HUES6 (cell line): ENCODE measurements around the gene LDB2.

ENCODE experiments used
- H3K27ac ChIP-seq: 2 replicates; pipeline ENCODE4 v1.7.0; 2013; ENCODE audit warnings: low read depth, mild to moderate bottlenecking, low read length, inconsistent platforms
- H3K27me3 ChIP-seq: 2 replicates; pipeline ENCODE4 v1.6.1; 2013; ENCODE audit warnings: low read length; ENCODE audit not compliant: control insufficient read depth, insufficient read depth
- H3K36me3 ChIP-seq: 2 replicates; pipeline ENCODE4 v1.6.1; 2013; ENCODE audit warnings: low read length; ENCODE audit not compliant: control insufficient read depth, insufficient read depth
- H3K4me1 ChIP-seq: 2 replicates; pipeline ENCODE4 v1.6.1; 2013; ENCODE audit warnings: low read length; ENCODE audit not compliant: control insufficient read depth, insufficient read depth
- H3K4me3 ChIP-seq: 2 replicates; pipeline ENCODE4 v1.5.1; 2013; ENCODE audit warnings: low read depth, low read length
- H3K9ac ChIP-seq: one replicate; pipeline ENCODE4 v1.6.1; 2013; ENCODE audit warnings: mild to moderate bottlenecking, low read length
- H3K9me3 ChIP-seq: 2 replicates; pipeline ENCODE4 v1.6.1; 2013; ENCODE audit warnings: low read depth, low read length; ENCODE audit not compliant: control insufficient read depth, insufficient read depth

LDB2 gene

DNA sequence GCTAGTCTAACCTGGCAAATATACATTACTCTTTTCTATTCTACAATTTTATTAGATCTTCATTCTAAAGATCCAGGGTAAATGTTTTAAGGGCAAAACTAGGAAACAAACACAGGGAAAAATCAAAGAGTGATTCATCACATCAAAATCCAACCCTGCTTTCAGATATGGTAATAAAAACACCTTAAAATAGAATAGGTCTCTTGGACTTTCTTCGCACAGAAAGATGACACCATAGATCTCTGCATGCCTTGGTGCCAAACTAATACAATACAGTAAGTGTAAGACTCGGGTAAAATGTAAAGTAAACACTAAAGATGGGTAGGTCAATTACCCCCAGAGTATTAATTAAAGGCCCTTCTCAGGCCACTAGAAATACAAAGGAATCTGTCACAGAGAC, 34.2 kb downstream of the LDB2 start:
- Histone ChIP-seq H3K9ac (no peak overlapping the region), H3K27me3 (no peaks in the 10 kb centered on the region), H3K36me3 (peaks cover 12% of the 10 kb centered on the region), H3K4me1 (peaks cover 25% of the 10 kb centered on the region), H3K27ac (no peak overlapping the region), H3K9me3 (no peaks in the 10 kb centered on the region; the same call in 1 of the 2 replicates), H3K4me3 (no peak overlapping the region)

DNA sequence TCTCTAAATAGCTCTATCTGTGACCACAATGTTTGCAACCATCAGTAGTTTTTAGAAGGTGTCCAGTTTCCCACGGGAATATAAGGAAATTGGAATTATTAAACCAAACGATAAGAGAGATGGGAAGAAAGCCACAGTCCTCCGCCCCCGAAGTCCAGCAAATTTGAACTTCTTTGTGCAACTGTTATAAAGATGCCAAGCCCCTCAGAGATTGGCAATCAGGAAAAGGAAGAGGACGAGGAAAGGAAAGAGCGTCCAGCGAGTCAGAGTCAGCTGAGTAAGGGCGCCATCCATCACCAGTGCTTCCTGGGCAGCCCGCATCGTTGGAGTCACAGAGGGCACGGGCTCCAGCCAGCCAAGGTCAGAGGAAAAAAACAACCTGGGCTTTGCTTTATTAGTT, 35.7 kb downstream of the LDB2 start:
- Histone ChIP-seq H3K4me1 (peaks cover 31% of the 10 kb centered on the region), H3K27ac (no peak overlapping the region), H3K36me3 (peaks cover 6% of the 10 kb centered on the region; the same call in 1 of the 2 replicates), H3K9me3 (no peaks in the 10 kb centered on the region), H3K27me3 (no peaks in the 10 kb centered on the region), H3K9ac (no peak overlapping the region), H3K4me3 (no peak overlapping the region)

DNA sequence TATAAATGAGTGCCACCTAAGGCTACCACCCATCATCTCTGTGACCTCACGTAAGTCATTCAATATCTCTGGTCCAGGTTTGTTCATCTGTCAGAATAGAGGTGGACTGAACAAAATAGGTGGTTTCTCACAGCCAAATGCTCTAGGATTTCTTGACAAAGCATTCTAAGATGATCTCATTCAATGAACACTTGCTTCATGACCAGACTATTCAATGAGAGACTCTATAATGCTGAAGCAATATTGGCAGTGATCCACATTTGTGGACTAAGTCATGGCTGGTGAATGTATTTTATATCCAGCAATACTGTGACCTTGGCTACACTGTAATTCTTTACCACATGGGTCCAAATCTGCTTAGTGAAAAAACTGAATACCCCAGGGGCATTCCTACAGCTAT, 37.9 kb downstream of the LDB2 start:
- no peaks in the 10 kb centered on the region for H3K9me3 ChIP-seq
- H3K27ac ChIP-seq: no peak overlapping the region
- H3K4me1 ChIP-seq: peaks cover 40% of the 10 kb centered on the region
- H3K4me3 ChIP-seq: no peak overlapping the region
- H3K27me3 ChIP-seq: no peaks in the 10 kb centered on the region
- no peak overlapping the region for H3K9ac ChIP-seq
- H3K36me3 ChIP-seq: no peaks in the 10 kb centered on the region

DNA sequence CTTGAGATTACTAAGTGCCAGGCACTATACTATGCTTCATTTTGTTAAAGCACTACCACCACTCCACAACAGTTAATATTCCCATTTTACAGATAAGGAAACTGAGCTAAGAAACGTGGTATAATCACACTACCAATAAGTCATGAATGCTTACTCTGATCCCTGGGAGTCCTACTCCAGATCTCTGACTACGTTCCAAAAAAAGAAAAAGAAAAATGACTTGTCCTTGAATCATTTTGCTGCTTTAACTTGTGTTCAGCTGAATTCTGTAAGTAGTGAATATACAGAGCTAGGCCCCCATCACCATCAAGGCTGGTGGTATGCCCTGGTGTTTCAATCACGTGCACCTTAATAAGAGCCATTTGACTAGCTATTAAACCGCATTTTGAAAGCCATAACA, 39.4 kb downstream of the LDB2 start:
- Histone ChIP-seq H3K4me3 (no peak overlapping the region), H3K9me3 (no peaks in the 10 kb centered on the region), H3K27ac (no peak overlapping the region), H3K9ac (no peak overlapping the region), H3K27me3 (no peaks in the 10 kb centered on the region), H3K36me3 (no peaks in the 10 kb centered on the region), H3K4me1 (peaks cover 40% of the 10 kb centered on the region)

DNA sequence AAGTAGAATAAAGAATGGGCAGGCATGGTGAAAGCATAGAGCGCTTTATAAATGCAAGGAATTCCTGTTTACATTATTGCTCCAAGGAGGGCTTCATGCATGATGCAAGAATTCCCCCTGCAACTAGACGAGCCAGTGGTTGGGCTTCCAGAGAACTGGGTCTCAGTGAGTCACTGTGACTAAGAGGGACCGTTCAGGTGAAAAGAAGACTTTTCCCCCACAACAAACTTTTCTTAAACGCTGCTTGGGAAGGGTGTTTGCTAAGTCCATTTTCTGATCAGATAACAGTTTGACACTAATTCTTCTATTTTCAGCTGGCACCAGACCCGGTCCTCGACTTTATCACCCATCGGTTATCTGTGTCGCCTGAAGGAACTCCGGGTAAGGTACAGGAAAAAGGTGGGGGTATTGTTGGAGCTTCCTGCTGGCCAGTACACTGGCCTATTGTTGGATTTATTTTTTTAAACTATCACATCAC, 40.1 kb downstream of the LDB2 start:
- Histone ChIP-seq H3K4me1 (peaks cover 39% of the 10 kb centered on the region), H3K9me3 (no peaks in the 10 kb centered on the region), H3K27ac (0 out of 2 replicates have a peak overlapping the region, but pooled peaks have one; percentile 29), H3K9ac (peak overlapping the region; percentile 13), H3K4me3 (no peak overlapping the region), H3K27me3 (no peaks in the 10 kb centered on the region), H3K36me3 (no peaks in the 10 kb centered on the region)

DNA sequence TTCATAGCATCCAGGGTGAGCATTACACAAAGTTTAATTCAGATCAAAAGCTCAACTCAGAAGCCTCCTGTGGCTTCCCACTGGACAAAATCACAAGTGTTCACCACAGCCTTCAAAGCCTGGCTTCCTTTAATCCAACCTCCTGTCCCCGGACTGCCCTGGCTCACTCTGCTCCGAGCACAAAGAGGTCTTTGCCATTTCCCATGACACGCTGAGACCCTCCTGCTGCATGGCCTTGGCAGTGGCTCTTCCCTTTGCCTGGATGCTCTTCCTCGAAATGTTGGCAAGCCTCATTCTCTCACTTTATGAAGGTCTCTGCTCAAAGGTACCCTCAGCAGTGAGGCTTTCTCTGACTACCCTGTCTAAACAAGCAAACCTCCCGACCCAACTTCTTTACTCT, 41.0 kb downstream of the LDB2 start:
- Histone ChIP-seq H3K36me3 (no peaks in the 10 kb centered on the region), H3K27me3 (no peaks in the 10 kb centered on the region), H3K4me1 (peaks cover 32% of the 10 kb centered on the region), H3K9ac (no peak overlapping the region), H3K27ac (no peak overlapping the region), H3K4me3 (no peak overlapping the region), H3K9me3 (no peaks in the 10 kb centered on the region)

DNA sequence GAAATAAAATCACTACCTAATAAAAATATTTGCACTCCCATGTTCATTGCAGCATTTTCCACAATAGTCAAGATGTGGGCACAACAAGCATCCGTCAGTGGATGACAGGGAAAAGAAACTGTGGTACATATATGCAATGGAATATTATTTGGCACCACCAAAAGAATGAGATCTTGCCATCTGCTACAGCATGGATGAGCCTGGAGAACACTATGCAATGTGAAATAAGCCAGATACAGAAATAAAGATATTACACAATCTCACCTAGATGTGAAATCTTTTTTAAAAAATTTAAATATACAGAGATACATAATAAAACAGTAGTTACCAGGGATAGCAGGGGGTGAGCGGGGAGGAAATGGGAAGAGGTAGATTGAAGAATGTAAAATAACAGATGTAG, 44.8 kb downstream of the LDB2 start:
- H3K4me1 ChIP-seq: peaks cover 18% of the 10 kb centered on the region
- H3K27ac ChIP-seq: no peak overlapping the region
- no peak overlapping the region for H3K4me3 ChIP-seq
- peaks cover 7% of the 10 kb centered on the region for H3K36me3 ChIP-seq
- no peaks in the 10 kb centered on the region for H3K27me3 ChIP-seq
- peaks cover 10% of the 10 kb centered on the region for H3K9me3 ChIP-seq
- H3K9ac ChIP-seq: no peak overlapping the region

DNA sequence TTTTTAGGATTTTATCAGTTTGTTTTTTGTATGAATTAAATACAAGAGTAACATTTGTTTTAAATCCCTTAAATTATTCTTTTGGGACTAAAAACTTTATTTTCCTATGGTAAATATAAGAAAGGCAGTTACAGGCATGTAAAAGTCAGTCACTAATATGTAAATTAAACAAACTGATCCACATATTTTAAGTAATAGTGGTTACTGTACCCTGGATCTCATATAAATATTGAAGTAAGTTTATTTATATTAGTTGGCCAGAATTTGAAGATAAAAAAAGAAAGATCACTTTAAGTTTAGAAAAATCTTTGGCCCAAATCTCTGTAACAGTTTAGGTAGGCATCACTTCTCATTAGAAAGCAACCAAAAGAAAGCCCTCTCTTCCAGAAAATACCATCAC, 45.8 kb downstream of the LDB2 start:
- H3K27ac ChIP-seq: no peak overlapping the region

DNA sequence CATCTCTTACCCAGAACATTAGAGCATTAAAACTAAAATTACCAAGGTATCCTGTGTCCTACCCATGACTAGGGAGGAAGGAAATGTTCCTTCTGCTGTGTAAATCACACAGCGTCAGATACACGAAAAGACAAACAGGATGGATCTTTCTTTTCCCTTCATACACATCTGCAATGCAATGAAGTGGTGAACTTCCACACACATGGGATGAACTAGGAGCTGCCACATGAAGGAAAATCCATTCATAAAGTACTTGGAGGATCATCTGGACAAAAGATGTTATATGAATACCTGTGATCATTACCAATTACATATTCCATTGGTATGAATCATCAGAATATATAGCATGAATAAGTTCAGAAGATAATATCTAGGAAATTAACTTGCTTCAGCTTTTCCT, 46.2 kb downstream of the LDB2 start:
- Histone ChIP-seq H3K9me3 (peaks cover 10% of the 10 kb centered on the region), H3K9ac (no peak overlapping the region), H3K4me1 (peaks cover 13% of the 10 kb centered on the region), H3K27me3 (no peaks in the 10 kb centered on the region), H3K27ac (no peak overlapping the region), H3K36me3 (peaks cover 7% of the 10 kb centered on the region), H3K4me3 (no peak overlapping the region)

More for the DNA sequence above, 45.8 kb downstream of the LDB2 start:
- peaks cover 7% of the 10 kb centered on the region for H3K36me3 ChIP-seq
- H3K4me1 ChIP-seq: peaks cover 14% of the 10 kb centered on the region
- H3K4me3 ChIP-seq: no peak overlapping the region
- no peaks in the 10 kb centered on the region for H3K27me3 ChIP-seq
- H3K9ac ChIP-seq: no peak overlapping the region
- peaks cover 10% of the 10 kb centered on the region for H3K9me3 ChIP-seq

DNA sequence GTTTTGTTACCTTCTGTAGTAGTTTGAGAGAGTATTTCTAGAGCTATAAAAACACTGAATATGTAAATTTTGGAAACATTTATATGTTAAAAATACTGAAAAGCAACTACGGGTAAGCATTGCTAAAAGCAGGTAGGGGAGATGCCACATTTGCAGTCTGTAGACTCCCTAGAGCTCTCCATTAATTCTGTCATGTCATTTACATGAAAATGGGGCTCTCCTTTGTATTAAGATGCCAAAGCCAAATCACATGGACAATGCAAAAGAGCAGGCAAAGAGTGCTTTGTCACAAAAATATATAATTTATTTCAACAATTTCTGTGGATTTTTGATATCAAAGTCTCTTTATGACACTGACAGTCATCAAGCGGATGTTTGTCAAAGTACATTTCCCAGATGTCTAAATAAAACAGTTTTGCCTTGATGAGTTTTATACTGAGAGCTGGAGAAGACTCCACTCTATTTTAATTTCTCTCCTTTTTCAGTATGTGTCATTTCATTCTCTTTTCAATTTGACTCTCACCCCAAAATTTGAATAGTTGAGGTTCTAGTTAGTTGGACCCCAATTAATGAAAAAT, 51.8 kb downstream of the LDB2 start:
- H3K36me3 ChIP-seq: peaks cover 2% of the 10 kb centered on the region; the same call in 1 of the 2 replicates
- H3K9me3 ChIP-seq: peaks cover 8% of the 10 kb centered on the region
- H3K9ac ChIP-seq: no peak overlapping the region
- no peaks in the 10 kb centered on the region for H3K27me3 ChIP-seq
- H3K4me1 ChIP-seq: peaks cover 48% of the 10 kb centered on the region
- peak overlapping the region; percentile 78 for H3K27ac ChIP-seq
- no peak overlapping the region for H3K4me3 ChIP-seq

DNA sequence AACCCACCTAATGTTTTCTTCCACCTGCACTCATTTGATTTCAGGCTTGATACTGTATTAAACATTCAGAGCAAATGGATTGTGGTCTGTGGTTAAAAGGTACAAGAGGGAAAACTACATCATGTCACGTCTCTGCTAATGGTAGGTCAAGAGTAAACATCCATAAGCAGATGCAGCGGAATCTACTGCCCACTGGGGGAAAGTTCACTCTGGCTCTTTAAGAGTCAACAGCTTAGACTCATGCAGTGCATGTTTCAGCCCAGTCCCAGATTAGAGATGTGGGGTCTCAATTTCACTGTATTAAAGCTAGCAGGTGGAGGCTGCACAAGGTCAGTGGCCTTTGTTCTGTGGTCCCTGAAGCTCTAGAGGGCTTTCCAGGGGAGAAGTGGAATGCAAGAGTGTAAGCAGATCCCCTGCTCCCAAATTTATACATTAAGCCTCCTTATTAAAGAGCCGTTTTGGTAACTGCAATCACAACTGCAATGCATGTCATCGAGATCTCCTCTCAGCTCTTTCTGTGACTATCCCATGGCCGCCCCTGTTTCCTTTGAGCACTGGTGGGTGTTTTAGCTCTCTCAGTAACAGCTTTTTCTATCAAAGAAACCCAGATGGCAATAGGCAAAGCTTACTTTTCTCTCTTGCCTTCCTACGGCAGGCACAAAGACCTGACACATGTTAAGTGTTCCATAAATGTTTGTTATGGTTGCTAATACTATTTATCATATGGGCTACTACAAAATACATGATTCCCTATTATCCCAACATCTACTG, 53.4 kb downstream of the LDB2 start:
- peaks cover 48% of the 10 kb centered on the region for H3K4me1 ChIP-seq
- no peaks in the 10 kb centered on the region for H3K27me3 ChIP-seq
- H3K27ac ChIP-seq: peak overlapping the region; percentile 19; the same call in 1 of the 2 replicates
- no peaks in the 10 kb centered on the region for H3K36me3 ChIP-seq
- no peak overlapping the region for H3K4me3 ChIP-seq
- H3K9ac ChIP-seq: no peak overlapping the region
- no peaks in the 10 kb centered on the region for H3K9me3 ChIP-seq
